ENCODE data around the gene NEK10.

Gene NEK10

DNA sequence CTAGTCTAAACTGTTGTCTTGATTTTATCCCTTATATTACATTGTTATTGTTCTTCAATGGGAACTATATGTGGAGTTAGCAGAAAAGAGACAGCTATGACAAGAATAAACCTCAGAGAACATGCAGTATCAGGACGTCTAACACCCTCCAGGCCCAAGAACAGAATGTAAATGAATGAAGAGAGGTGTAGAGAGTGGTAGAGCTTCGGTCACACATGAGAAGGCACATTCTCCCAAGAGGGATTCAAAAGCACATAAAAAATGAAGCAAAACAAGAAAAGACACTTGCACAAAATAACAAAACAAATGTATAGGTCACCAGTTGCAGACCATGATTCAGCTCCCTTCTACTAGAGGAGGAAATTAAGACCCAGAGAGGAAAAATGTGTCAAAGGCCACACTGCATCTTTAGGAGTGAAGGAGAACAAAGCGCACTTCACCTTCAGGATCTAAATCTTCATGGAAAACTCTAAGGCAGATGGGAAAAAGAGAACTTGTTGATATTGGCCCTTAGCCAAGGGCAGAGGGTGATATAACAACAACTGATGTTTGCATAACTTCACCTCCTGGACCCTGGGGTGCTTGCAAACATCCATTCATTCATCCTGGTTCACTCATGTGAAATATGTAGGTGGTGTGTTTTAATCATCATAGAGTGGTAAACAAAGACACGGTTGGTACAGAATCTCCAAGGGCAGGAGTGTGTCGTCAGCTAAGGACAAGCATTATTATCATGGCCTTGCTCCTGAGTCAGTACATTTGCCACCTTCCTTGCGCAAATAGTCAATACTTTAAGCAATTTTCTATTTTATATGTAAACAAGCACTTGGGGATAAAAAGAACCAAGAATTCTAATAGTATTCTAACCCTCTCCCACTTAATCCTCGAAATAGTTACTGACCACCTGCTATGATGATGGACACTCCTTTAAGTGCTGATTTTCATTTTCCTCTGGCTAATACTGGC, 8.8 kb downstream of the NEK10 start:
- Histone ChIP-seq H2AFZ (ENCODE audit: low read depth) (no peak overlapping the region), H3K27ac (no peak overlapping the region), H4K20me1 (ENCODE audit: insufficient read depth) (no peaks in the 10 kb centered on the region), H3K4me2 (no peak overlapping the region), H3K79me2 (ENCODE audit: insufficient read depth, low read depth) (no peaks in the 10 kb centered on the region), H3K4me1 (ENCODE audit: low read depth, poor library complexity, severe bottlenecking) (no peaks in the 10 kb centered on the region), H3K4me3 (IDR thresholded peaks at IDR 0.05; ENCODE audit: insufficient read depth, low read depth, low read length) (no peak overlapping the region), H3K9ac (no peak overlapping the region), H3K27me3 (ENCODE audit: insufficient read depth, low read depth) (no peaks in the 10 kb centered on the region), H3K36me3 (ENCODE audit: insufficient read depth) (no peaks in the 10 kb centered on the region)
- TF ChIP-seq, protein P1, sequence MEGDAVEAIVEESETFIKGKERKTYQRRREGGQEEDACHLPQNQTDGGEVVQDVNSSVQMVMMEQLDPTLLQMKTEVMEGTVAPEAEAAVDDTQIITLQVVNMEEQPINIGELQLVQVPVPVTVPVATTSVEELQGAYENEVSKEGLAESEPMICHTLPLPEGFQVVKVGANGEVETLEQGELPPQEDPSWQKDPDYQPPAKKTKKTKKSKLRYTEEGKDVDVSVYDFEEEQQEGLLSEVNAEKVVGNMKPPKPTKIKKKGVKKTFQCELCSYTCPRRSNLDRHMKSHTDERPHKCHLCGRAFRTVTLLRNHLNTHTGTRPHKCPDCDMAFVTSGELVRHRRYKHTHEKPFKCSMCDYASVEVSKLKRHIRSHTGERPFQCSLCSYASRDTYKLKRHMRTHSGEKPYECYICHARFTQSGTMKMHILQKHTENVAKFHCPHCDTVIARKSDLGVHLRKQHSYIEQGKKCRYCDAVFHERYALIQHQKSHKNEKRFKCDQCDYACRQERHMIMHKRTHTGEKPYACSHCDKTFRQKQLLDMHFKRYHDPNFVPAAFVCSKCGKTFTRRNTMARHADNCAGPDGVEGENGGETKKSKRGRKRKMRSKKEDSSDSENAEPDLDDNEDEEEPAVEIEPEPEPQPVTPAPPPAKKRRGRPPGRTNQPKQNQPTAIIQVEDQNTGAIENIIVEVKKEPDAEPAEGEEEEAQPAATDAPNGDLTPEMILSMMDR (conservative IDR thresholded peaks at IDR 0.05; ENCODE audit: low read depth, low read length), result no peak

DNA sequence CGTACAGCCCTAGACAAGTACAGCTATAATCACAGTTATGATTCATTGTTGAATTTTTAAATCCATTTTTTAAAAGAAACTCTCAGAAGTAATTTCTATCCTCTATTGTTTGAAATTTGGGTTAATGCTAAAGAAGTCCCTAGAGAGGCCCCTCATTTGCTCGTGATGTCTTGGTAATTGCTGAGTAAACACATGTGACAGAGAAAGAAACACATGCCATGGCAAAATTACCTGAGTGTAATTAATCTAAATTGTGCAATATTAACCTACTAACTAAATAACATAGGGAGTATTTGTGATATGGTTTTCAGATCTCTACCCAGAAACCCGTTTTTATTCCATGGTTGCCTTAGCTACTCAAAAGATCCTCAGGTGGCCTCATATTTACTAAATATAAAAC, 10.8 kb downstream of the NEK10 start:
- no peaks in the 10 kb centered on the region for H3K36me3 ChIP-seq (ENCODE audit: insufficient read depth)
- H3K27me3 ChIP-seq (ENCODE audit: insufficient read depth, low read depth), result no peaks in the 10 kb centered on the region
- no peak overlapping the region for H3K4me3 ChIP-seq (IDR thresholded peaks at IDR 0.05; ENCODE audit: insufficient read depth, low read depth, low read length)
- no peak overlapping the region for H3K9ac ChIP-seq
- no peaks in the 10 kb centered on the region for H3K4me1 ChIP-seq (ENCODE audit: low read depth, poor library complexity, severe bottlenecking)
- no peaks in the 10 kb centered on the region for H4K20me1 ChIP-seq (ENCODE audit: insufficient read depth)
- H3K4me2 ChIP-seq, result no peak overlapping the region
- H2AFZ ChIP-seq (ENCODE audit: low read depth), result no peak overlapping the region
- H3K27ac ChIP-seq, result no peak overlapping the region
- TF ChIP-seq, protein P1 (conservative IDR thresholded peaks at IDR 0.05; ENCODE audit: low read depth, low read length), result no peak
- H3K79me2 ChIP-seq (ENCODE audit: insufficient read depth, low read depth), result no peaks in the 10 kb centered on the region

DNA sequence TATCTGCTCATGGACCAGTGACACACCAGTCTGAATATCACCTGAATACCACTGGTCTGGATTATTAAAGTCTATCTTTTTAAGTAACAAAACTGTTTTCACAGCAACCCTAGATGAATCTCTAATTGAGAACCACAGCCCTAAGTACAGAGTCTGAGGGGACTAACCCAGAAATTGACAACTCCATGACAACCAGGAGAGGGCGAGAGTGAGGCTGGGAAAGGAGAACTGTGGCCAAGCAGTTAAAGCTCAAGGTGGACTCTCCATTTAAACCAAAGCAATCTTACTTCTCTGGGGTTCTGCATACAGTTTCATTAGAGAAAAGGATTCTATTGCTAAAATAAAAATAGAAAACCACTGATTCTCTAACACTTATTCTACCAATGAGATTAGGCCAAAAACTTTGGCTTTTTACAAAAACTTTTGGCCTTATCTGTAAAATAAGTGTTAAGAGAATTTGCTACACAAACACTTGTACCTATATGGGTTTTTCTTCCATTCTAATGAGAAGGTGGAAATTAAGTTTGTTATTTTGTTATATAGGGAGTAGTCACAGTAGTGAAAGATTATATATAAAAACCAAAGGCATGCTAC, 11.4 kb downstream of the NEK10 start:
- Histone ChIP-seq H2AFZ (ENCODE audit: low read depth) (no peak overlapping the region), H3K27me3 (ENCODE audit: insufficient read depth, low read depth) (no peaks in the 10 kb centered on the region), H4K20me1 (ENCODE audit: insufficient read depth) (no peaks in the 10 kb centered on the region), H3K4me1 (ENCODE audit: low read depth, poor library complexity, severe bottlenecking) (no peaks in the 10 kb centered on the region), H3K36me3 (ENCODE audit: insufficient read depth) (no peaks in the 10 kb centered on the region), H3K9ac (no peak overlapping the region), H3K79me2 (ENCODE audit: insufficient read depth, low read depth) (no peaks in the 10 kb centered on the region), H3K4me2 (no peak overlapping the region), H3K27ac (no peak overlapping the region), H3K4me3 (IDR thresholded peaks at IDR 0.05; ENCODE audit: insufficient read depth, low read depth, low read length) (no peak overlapping the region)
- TF ChIP-seq, protein P1 (conservative IDR thresholded peaks at IDR 0.05; ENCODE audit: low read depth, low read length), result peak; percentile 38

DNA sequence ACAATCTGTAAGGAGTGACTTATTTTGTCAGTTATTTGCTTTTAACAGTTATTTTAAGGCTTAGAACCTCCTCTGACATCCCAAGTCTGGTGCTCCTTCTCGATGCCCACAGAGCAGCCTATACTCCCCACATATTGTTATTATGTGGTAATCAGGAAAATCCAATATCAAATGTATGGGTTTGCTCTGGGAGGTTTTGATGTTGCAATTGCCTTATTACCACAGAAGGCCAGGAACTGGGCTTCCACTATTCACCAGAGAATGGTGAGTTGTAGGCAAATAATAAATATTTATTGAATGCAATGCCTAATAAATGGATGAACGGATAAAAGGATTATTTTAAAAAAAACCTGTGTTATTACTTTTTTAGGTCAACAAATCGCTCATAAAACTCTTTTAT, 12.2 kb downstream of the NEK10 start:
- Histone ChIP-seq H3K79me2 (ENCODE audit: insufficient read depth, low read depth) (no peaks in the 10 kb centered on the region), H3K27ac (no peak overlapping the region), H2AFZ (ENCODE audit: low read depth) (no peak overlapping the region), H3K27me3 (ENCODE audit: insufficient read depth, low read depth) (no peaks in the 10 kb centered on the region), H3K36me3 (ENCODE audit: insufficient read depth) (no peaks in the 10 kb centered on the region), H3K4me2 (no peak overlapping the region), H4K20me1 (ENCODE audit: insufficient read depth) (no peaks in the 10 kb centered on the region), H3K4me3 (IDR thresholded peaks at IDR 0.05; ENCODE audit: insufficient read depth, low read depth, low read length) (no peak overlapping the region), H3K9ac (no peak overlapping the region), H3K4me1 (ENCODE audit: low read depth, poor library complexity, severe bottlenecking) (no peaks in the 10 kb centered on the region)
- TF ChIP-seq, protein P1 (conservative IDR thresholded peaks at IDR 0.05; ENCODE audit: low read depth, low read length), result no peak
